Measurements from ENCODE around the gene CD79B. TPM values are rescaled to one million over a fixed set of nuclear protein-coding genes. Genes with fewer than 3 reads are reported as not detected.
"Not testable (repeated sequence)": the region's sequence is repeated elsewhere in the genome, so short reads cannot be mapped to it uniquely, and the experiment has no call there.

The CD79B gene
- total RNA-seq, 2 experiments from 2014 or later = 34.6 to 39.9 TPM

DNA sequence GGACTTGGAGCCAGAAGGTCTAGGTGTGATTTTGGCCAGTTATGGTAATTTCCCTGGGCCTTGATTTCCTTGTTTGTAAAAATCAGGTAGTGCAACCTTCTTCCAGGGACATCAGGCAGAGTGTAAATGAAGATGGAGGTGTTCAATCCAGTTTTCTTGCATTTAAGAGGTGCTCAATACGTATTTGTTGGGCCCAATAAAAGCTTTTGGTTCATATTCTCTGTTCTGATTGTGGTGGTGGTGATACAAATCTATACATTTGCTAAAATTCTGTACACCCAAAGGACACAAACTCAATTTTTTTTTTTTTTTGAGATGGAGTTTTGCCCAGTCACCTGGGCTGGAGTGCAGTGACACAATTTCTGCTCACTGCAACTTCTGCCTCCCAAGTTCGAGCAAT lies 6.0 kb downstream of the CD79B start:
- H3K4me1 Mint-ChIP-seq = peaks cover 8% of the 10 kb centered on the region
- H3K9me3 Mint-ChIP-seq = no peaks in the 10 kb centered on the region

DNA sequence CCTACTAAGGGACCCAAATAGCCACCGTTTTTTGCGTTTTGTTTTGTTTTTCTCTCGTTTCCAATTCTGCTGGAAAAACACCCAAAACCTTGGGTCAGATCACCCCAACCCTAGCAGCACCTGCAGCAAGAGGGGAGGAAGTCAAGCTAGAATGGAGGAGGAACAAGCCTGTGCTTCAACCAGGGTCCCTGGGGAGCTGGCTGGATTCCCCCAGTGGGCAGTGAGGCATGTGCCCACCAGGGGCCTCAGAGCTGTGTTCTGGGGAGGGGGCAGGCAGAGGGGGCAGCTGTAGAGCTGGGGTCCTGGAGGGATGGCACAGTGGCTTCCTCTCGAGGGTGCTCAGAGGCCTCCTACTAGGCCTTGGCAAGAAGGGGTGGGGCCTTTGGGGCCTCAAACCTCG lies 6.5 kb downstream of the CD79B start:
- ChIA-PET POLR2A (no interaction called here), CTCF (interaction anchor here (0.5 to 1.9 kb wide), 3 partner anchors 21 to 188 kb away, joined by 3 to 15 read pairs (median 4); no protein-coding TSS in a partner anchor)
- Mint-ChIP-seq H3K4me3 (no peak overlapping the region), H3K9me3 (no peaks in the 10 kb centered on the region), H3K27me3 (no peaks in the 10 kb centered on the region), H3K36me3 (ENCODE audit: low read depth) (peaks cover 3% of the 10 kb centered on the region), H3K4me1 (peaks cover 2% of the 10 kb centered on the region), H3K27ac (no peak overlapping the region)
- no peak for DNase-seq

More for the DNA sequence above, 6.0 kb downstream of the CD79B start:
- no peaks in the 10 kb centered on the region for H3K27me3 Mint-ChIP-seq
- no peak overlapping the region for H3K4me3 Mint-ChIP-seq
- peaks cover 8% of the 10 kb centered on the region for H3K36me3 Mint-ChIP-seq (ENCODE audit: low read depth)
- ChIA-PET CTCF (interaction anchor here (0.5 to 1.9 kb wide), 4 partner anchors 21 to 187 kb away, joined by 3 to 15 read pairs (median 4); no protein-coding TSS in a partner anchor), POLR2A (no interaction called here)
- no peak overlapping the region for H3K27ac Mint-ChIP-seq
- DNase-seq = no peak

DNA sequence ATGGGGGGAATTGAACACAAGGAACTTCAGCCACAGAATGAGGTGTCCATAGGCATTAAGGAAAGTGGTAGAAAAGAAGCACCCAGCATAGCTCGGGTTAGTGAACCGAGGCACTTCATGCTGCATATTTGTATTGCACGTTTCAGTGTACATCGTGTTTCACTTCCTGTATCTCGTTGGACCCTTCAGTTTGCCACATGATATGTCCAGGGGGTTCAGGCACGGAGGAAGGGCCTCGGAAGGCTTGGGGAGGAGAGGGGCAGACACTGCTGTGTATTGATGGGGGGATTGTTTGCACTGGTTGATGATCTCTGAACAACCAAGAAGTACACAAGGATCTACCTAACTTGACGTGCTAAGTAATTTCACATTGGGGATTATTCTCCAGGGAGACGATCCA lies 9.7 kb downstream of the CD79B start:
- POLR2A ChIA-PET, H3K4me3 Mint-ChIP-seq: not testable (repeated sequence)

DNA sequence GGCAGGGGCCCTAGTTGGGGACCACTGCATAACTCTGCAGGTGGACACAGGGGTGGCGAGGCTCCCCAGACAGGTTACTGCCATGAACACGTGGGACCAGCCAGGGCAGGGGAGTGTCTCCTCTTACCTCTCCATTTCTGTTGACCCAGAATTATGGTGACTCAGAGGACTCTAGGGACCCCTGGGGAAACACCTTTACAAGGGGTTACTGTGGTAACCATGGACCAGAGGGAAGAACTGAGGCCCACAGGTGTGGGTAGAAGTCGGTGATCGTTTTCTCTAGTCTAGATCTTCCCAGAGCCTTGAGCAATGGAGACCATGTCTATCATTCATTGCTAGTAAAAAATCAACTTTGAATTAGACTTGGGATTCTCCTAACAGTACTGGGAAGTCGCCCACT lies 11.4 kb downstream of the CD79B start:
- H3K4me1 Mint-ChIP-seq; H3K27ac Mint-ChIP-seq; H3K9me3 Mint-ChIP-seq; H3K36me3 Mint-ChIP-seq (ENCODE audit: low read depth); POLR2A ChIA-PET; H3K4me3 Mint-ChIP-seq; H3K27me3 Mint-ChIP-seq; DNase-seq: not testable (repeated sequence)
- CTCF ChIA-PET = interaction anchor here (0.6 to 3.7 kb wide), 4 partner anchors 26 to 213 kb away, joined by 4 to 35 read pairs (median 10); no protein-coding TSS in a partner anchor

More for the DNA sequence above, 9.7 kb downstream of the CD79B start:
- not testable (repeated sequence) for H3K4me1 Mint-ChIP-seq; H3K27me3 Mint-ChIP-seq; H3K27ac Mint-ChIP-seq; H3K36me3 Mint-ChIP-seq (ENCODE audit: low read depth); H3K9me3 Mint-ChIP-seq; DNase-seq
- CTCF ChIA-PET = interaction anchor here (0.6 to 1.4 kb wide), 2 partner anchors 51 to 103 kb away, joined by 3 to 4 read pairs; partner anchors contain the start of gene SCN4A

DNA sequence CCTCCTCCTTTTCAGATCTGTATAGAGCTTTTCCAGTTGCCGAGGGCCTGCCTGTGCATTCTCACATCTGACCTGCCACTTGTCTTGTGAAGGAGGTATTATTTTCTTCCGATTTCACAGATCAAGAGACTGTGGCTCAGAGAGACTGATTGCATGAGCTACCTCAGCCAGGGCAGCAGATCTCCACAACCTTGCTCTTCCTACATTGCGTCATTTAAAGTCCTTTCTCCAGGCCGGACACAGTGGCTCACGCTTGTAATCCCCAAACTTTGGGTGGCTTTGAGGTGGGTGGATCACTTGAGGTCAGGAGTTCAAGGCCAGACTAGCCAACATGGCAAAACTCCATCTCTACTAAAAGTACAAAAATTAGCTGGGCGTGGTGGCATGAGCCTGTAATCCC lies 12.1 kb downstream of the CD79B start:
- H3K4me3 Mint-ChIP-seq, POLR2A ChIA-PET: not testable (repeated sequence)

DNA sequence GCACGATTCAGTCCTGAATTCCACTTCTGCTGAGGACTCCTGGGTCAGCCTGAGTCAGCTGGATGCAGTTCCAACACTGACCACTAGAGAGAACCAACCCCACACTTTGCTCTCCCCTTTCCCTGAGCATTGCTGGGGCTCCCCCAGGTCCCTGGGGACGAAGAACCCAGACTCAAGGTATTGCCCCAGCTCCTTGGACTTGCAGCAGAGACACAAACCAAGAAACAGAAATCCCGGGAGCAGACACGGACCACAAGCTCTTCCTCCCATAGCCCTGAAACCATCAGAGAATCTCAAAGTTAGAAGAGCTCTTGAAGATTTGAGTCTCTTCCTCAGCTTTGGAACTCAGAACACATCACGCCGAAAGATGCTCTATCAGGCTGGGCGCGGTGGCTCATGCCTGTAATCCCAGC lies 12.8 kb downstream of the CD79B start:
- H3K27me3 Mint-ChIP-seq = peaks cover 4% of the 10 kb centered on the region
- DNase-seq = peak; percentile 83
- H3K36me3 Mint-ChIP-seq (ENCODE audit: low read depth) = no peaks in the 10 kb centered on the region
- CTCF ChIA-PET = interaction anchor here (0.6 to 3.7 kb wide), 37 partner anchors 12 to 259 kb away, joined by 3 to 35 read pairs (median 4); partner anchors contain the start of genes CD79B, ERN1 and ICAM2
- H3K9me3 Mint-ChIP-seq = no peaks in the 10 kb centered on the region
- peaks cover 7% of the 10 kb centered on the region for H3K4me1 Mint-ChIP-seq
- POLR2A ChIA-PET = no interaction called here
- H3K4me3 Mint-ChIP-seq = no peak overlapping the region
- H3K27ac Mint-ChIP-seq = no peak overlapping the region

More for the DNA sequence above, 12.1 kb downstream of the CD79B start:
- CTCF ChIA-PET = interaction anchor here (0.6 to 3.7 kb wide), 27 partner anchors 11 to 258 kb away, joined by 3 to 35 read pairs (median 4); partner anchors contain the start of genes CD79B and ERN1
- H3K4me1 Mint-ChIP-seq; H3K36me3 Mint-ChIP-seq (ENCODE audit: low read depth); H3K27ac Mint-ChIP-seq; H3K27me3 Mint-ChIP-seq; H3K9me3 Mint-ChIP-seq; DNase-seq: not testable (repeated sequence)

DNA sequence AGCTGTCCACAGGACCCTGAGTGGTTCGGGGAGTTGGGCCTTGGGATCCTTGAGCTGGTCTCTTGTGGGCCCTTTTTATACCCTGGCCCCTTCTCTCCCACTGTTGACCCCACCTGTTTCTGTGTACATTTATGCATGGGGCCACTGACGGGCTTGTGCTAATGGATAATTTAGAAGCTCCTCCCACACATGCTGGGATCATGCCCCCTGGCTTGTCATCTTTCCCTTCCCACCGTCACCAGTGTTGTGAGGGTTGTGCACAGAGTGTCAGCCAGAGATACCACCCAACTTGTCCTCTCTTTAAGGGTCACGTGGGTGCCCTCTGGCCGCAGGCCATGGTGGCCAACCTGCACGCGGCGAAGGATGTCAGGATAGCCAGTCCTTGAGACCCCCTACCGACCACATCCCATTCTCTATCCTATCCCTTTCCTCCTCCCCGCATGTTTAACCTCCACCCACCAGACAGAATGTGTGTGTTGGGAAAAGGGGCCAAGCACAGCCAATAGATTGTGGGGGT lies 13.3 kb downstream of the CD79B start, which contains the start of gene GH1:
GH1 (minus strand) TSS at position 51 of the 517 bp plus-strand sequence. CDS start 63 bp downstream, outside the sequence.
- POLR2A ChIA-PET; H3K4me3 Mint-ChIP-seq; DNase-seq; H3K9me3 Mint-ChIP-seq; H3K36me3 Mint-ChIP-seq (ENCODE audit: low read depth); H3K27ac Mint-ChIP-seq; H3K27me3 Mint-ChIP-seq; H3K4me1 Mint-ChIP-seq: not testable (repeated sequence)
- CTCF ChIA-PET = interaction anchor here (0.6 to 3.7 kb wide), 31 partner anchors 12 to 281 kb away, joined by 3 to 35 read pairs (median 4); partner anchors contain the start of genes CD79B and ICAM2

DNA sequence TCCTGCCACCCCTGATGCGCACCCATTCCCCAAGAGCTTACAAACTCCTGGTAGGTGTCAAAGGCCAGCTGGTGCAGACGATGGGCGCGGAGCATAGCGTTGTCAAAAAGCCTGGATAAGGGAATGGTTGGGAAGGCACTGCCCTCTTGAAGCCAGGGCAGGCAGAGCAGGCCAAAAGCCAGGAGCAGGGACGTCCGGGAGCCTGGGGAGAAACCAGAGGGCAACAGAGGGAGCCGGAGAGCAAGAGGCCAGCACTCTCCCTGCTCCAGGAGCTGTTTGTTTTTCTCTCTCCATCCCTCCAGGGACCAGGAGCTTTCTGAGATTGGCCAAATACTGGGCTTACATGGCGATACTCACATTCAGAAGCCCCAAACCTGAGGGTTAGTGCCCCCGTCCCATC lies 13.8 kb downstream of the CD79B start:
- Mint-ChIP-seq H3K4me3 (no peak overlapping the region), H3K27me3 (peaks cover 4% of the 10 kb centered on the region), H3K36me3 (ENCODE audit: low read depth) (no peaks in the 10 kb centered on the region), H3K27ac (no peak overlapping the region), H3K4me1 (peaks cover 7% of the 10 kb centered on the region), H3K9me3 (no peaks in the 10 kb centered on the region)
- POLR2A ChIA-PET = interaction anchor here (0.6 kb wide), 1 partner anchor 610 kb away, joined by 3 read pairs; no protein-coding TSS in a partner anchor
- DNase-seq = no peak
- CTCF ChIA-PET = interaction anchor here (0.6 to 3.7 kb wide), 18 partner anchors 13 to 282 kb away, joined by 3 to 35 read pairs (median 4); partner anchors contain the start of genes CD79B and ICAM2

DNA sequence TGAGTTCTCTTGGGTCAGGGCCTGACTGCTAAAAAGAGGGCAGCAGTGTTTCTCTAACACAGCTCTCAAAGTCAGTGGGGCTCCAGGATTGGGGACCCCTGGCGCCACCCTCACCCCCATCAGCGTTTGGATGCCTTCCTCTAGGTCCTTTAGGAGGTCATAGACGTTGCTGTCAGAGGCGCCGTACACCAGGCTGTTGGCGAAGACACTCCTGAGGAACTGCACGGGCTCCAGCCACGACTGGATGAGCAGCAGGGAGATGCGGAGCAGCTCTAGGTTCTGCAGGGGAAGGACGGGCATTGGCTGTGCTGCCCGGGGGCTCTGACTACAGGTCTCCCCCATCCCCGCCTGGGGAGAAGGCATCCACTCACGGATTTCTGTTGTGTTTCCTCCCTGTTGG lies 14.5 kb downstream of the CD79B start:
- no peak for DNase-seq
- ChIA-PET CTCF (interaction anchor here (1.0 to 3.7 kb wide), 10 partner anchors 13 to 282 kb away, joined by 3 to 35 read pairs (median 4); partner anchors contain the start of gene CD79B), POLR2A (no interaction called here)
- H3K27ac Mint-ChIP-seq = no peak overlapping the region
- no peaks in the 10 kb centered on the region for H3K36me3 Mint-ChIP-seq (ENCODE audit: low read depth)
- H3K9me3 Mint-ChIP-seq = no peaks in the 10 kb centered on the region
- peaks cover 4% of the 10 kb centered on the region for H3K27me3 Mint-ChIP-seq
- no peak overlapping the region for H3K4me3 Mint-ChIP-seq
- H3K4me1 Mint-ChIP-seq = peaks cover 9% of the 10 kb centered on the region

DNA sequence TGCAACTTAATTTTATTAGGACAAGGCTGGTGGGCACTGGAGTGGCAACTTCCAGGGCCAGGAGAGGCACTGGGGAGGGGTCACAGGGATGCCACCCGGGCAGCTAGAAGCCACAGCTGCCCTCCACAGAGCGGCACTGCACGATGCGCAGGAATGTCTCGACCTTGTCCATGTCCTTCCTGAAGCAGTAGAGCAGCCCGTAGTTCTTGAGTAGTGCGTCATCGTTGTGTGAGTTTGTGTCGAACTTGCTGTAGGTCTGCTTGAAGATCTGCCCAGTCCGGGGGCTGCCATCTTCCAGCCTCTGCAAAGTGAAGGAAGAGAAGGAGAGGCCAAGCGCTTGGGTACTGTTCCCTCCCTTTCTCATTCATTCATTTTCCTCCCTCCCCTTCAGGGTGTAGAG lies 14.9 kb downstream of the CD79B start:
- POLR2A ChIA-PET = not testable (repeated sequence)

DNA sequence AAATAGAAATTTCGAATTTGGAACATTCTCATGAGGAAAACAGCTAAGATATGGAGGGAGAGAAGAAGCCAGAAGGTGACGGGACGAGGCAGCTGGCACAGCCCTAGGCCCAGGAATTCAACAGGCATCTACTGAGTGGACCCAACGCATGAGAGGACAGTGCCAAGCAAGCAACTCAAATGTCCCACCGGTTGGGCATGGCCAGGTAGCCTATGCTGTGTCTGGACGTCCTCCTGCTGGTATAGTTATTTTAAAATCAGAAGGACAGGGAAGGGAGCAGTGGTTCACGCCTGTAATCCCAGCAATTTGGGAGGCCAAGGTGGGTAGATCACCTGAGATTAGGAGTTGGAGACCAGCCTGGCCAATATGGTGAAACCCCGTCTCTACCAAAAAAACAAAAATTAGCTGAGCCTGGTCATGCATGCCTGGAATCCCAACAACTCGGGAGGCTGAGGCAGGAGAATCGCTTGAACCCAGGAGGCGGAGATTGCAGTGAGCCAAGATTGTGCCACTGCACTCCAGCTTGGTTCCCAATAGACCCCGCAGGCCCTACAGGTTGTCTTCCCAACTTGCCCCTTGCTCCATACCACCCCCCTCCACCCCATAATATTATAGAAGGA lies 15.5 kb downstream of the CD79B start:
- no peak for DNase-seq
- ChIA-PET POLR2A (no interaction called here), CTCF (interaction anchor here (1.6 kb wide), 2 partner anchors 30 to 34 kb away, joined by 3 to 4 read pairs; no protein-coding TSS in a partner anchor)
- H3K4me1 Mint-ChIP-seq = peaks cover 9% of the 10 kb centered on the region
- H3K27ac Mint-ChIP-seq = no peak overlapping the region
- peaks cover 7% of the 10 kb centered on the region for H3K27me3 Mint-ChIP-seq
- no peak overlapping the region for H3K4me3 Mint-ChIP-seq
- H3K36me3 Mint-ChIP-seq (ENCODE audit: low read depth) = no peaks in the 10 kb centered on the region
- no peaks in the 10 kb centered on the region for H3K9me3 Mint-ChIP-seq

More for the DNA sequence above, 14.9 kb downstream of the CD79B start:
- not testable (repeated sequence) for H3K27me3 Mint-ChIP-seq; H3K4me3 Mint-ChIP-seq; H3K9me3 Mint-ChIP-seq; DNase-seq; H3K36me3 Mint-ChIP-seq (ENCODE audit: low read depth); H3K27ac Mint-ChIP-seq; H3K4me1 Mint-ChIP-seq
- CTCF ChIA-PET = interaction anchor here (1.0 to 3.7 kb wide), 4 partner anchors 29 to 111 kb away, joined by 3 to 35 read pairs (median 8); no protein-coding TSS in a partner anchor

DNA sequence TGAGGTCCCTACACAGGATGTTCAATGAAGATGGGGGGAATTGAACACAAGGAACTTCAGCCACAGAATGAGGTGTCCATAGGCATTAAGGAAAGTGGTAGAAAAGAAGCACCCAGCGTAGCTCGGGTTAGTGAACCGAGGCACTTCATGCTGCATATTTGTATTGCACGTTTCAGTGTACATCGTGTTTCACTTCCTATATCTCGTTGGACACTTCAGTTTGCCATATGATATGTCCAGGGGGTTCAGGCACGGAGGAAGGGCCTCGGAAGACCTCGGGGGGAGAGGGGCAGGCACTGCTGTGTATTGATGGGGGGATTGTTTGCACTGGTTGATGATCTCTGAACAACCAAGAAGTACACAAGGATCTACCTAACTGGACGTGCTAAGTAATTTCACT lies 16.4 kb downstream of the CD79B start:
- H3K9me3 Mint-ChIP-seq; H3K36me3 Mint-ChIP-seq (ENCODE audit: low read depth); H3K4me3 Mint-ChIP-seq; H3K27ac Mint-ChIP-seq; DNase-seq; POLR2A ChIA-PET; H3K4me1 Mint-ChIP-seq; H3K27me3 Mint-ChIP-seq: not testable (repeated sequence)
- CTCF ChIA-PET = interaction anchor here (1.2 to 1.6 kb wide), 2 partner anchors 31 to 110 kb away, joined by 3 read pairs; no protein-coding TSS in a partner anchor

DNA sequence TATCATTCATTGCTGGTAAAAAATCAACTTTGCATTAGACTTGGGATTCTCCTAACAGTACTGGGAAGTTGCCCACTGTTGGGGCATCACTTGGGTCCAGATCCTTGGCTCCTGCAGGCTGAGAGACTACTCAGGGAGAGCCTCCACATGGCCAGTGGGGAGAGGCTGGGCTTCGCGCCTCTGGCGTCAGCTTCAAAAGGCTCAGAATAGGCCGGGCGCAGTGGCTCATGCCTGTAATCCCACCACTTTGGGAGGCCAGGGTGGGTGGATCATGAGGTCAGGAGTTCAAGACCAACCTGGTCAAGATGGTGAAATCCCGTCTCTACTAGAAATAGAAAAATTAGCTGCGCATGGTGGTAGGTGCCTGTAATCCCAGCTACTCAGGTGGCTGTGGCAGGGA lies 17.7 kb downstream of the CD79B start:
- H3K4me3 Mint-ChIP-seq = no peak overlapping the region
- peaks cover 8% of the 10 kb centered on the region for H3K4me1 Mint-ChIP-seq
- POLR2A ChIA-PET = no interaction called here
- CTCF ChIA-PET = interaction anchor here (1.2 to 1.5 kb wide), 2 partner anchors 32 to 111 kb away, joined by 3 to 5 read pairs; no protein-coding TSS in a partner anchor
- H3K36me3 Mint-ChIP-seq (ENCODE audit: low read depth) = no peaks in the 10 kb centered on the region
- H3K27me3 Mint-ChIP-seq = peaks cover 7% of the 10 kb centered on the region
- DNase-seq = no peak
- H3K9me3 Mint-ChIP-seq = no peaks in the 10 kb centered on the region
- H3K27ac Mint-ChIP-seq = no peak overlapping the region
